Activated CD8-positive, alpha-beta memory T cell treated with anti-CD3 and anti-CD28 coated beads, Interleukin-2, amount 50 U/mL, for 24 hours (primary cell): ENCODE results near the gene ASPHD2.
A peak's percentile ranks its signal among the peaks of the same experiment; 100 is the strongest.

Source experiments
- DNase-seq: peaks from one replicate; pipeline ENCODE4 v3.0.0-alpha.2; 2020; ENCODE audit errors: extremely low read depth

Gene ASPHD2

DNA sequence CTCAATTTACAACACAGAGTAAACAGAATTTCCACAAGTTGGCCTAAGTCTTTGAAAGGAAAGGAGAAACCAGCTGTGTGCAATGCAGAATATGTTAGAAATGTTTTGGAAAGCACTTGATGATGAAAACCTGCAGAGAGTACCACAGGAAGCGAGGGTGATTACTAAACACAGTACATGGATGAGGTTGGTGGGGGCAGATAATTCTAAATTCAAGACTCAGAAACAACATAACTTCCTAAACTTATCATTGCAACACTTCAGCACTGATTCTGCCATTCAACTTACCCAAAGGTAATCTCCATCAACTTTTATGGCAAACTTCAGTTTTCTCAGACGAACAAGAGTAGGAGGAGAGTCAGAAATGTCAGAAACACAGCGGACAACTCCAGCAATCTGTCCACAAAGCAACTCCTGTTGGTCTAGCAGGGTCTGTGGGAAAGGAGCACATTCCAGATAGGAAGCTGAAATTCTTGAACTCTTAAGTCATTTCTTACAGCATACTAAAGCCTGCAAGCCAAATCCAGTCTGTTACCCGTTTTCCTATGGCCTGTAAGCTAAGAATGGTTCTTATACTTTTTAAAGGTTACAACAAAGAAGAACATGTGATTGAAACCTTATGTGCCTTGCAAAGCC lies 47.8 kb downstream of the ASPHD2 start:
- DNase-seq, result no peak

DNA sequence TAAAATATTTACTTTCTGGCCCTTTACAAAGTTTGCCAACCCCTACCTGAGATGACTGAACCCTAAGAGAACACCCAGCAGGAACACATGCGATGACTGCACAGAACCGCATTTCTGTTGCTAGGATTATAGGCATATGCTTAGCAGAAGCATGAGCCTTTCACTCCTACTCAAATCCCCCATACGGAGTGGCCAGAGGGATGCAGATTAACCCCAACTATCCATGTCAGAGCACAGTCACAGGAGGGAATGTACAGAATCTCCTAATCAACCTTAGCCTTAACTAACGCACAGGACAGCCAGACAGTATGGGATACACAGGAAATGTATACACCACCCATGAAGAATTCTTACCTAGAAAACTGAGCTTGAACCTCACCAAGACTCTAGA lies 48.3 kb downstream of the ASPHD2 start:
- no peak for DNase-seq

GRCh38 chr22:26479043-26479791 lies 50.2 kb downstream of the ASPHD2 start:
- DNase-seq, result no peak

DNA sequence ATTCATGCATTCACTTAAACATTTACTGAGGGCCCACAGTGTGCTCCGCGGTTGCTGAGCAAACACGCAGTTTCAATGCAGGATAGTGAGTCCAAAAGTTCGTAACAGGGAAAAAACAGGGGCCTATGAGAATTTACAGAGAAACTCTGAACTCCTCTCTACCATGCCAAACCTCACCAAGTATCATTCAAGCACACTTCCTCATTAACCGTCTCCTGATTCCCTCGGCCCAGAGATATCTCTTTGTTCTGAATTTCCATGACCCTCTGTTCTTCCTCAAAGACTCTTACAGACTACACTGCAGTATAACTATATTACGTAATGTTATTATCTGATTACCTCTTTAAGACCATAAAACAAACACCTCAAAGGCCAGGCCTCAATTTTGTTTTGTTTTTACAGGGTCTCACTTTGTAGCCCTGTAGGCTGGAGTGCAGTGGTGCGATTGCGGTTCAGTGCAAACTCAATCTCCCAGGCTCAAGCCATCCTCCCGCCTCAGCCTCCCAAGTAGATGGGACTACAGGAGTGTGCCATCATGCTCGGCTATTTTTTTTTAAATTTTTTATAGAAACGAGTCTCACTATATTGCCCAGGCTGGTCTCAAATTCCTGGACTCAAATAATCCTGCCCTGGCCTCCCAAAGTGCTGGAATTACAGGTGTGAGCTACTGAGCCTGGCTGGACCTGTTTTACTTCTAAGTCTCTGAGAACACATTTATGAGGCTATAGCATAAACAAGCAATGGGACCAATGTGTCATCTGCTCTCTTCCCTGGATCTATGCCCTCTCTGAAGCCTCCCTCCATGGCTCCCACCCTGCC lies 50.9 kb downstream of the ASPHD2 start:
- no peak for DNase-seq

DNA sequence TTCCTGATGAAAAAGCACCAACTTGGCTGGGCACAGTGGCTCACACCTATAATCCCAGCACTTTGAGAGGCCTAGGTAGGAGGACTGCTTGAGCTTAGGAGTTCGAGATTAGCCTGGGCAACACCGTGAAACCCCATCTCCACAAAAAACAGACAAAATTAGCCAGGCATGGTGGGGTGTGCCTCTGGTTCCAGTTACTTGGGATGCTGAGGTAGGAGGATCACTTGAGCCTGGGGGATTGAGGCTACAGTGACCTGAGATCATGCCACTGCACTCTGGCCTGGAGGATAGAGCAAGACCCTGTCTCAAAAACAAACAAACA lies 51.5 kb downstream of the ASPHD2 start:
- no peak for DNase-seq

DNA sequence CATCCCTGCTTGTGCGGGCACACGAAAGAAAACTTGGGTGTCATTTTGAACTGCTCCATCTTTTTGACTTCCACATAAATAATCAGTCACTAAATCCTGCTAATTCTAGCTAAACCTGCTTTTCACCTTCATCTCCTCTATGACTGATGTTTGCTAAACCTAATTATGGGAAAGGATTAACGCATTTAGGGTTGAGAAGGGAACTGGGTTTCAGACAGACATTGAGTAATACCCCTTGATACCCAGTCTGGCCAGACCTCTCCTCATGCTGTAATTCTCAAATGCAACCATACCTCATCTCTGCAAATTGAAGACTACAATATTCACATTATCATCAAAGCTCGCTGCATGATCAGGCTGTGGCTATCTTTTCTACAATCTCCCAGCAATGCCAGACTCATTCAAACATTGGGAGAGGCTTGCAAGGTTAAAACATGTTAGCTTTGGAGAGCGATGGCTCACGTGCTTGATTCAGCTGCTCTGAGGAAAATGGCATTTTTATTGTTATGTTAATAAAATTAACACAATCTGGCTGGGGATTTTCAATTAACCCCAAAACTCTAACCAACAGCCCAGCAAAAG lies 52.1 kb downstream of the ASPHD2 start:
- DNase-seq, result no peak

DNA sequence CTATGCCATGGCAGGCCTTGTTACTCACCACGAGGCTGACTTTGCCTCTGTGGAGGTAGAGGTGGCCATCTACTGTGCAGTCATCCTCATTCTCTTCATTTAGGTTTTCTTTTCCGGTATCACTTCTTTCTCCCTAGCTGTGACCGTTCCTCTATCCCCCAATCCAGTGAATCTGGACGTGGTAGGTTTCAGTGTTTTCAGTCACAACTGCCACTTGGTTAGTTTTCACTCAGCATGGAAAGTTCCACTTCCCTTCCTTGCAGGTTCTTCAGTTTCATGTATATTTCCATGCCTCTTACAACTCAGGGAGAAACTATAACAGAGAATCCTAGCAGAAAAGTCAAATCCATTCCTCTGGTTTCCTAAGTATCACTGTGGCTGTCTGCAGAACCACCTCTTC lies 52.6 kb downstream of the ASPHD2 start:
- DNase-seq, result no peak

GRCh38 chr22:26482161-26482560 lies 53.1 kb downstream of the ASPHD2 start:
- DNase-seq, result no peak

DNA sequence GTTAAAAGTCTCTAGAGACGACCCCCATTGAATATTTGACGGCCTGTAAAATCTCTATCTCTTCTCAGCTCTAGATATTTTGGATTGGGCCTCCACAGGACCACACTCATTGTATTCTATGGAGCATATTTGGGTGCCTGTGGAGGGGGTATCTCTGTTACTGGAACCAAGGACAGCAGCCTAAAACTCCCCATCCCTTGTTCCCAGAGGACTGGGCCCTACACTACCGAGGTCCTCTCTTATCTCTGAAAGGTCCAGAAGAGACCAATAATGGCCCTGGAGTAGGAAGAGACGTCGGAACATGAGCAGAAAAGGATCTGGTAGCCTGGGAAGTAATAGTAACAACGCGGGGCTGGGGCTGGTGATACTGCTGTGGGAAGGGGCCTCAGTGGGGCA lies 54.0 kb downstream of the ASPHD2 start:
- DNase-seq, result no peak

DNA sequence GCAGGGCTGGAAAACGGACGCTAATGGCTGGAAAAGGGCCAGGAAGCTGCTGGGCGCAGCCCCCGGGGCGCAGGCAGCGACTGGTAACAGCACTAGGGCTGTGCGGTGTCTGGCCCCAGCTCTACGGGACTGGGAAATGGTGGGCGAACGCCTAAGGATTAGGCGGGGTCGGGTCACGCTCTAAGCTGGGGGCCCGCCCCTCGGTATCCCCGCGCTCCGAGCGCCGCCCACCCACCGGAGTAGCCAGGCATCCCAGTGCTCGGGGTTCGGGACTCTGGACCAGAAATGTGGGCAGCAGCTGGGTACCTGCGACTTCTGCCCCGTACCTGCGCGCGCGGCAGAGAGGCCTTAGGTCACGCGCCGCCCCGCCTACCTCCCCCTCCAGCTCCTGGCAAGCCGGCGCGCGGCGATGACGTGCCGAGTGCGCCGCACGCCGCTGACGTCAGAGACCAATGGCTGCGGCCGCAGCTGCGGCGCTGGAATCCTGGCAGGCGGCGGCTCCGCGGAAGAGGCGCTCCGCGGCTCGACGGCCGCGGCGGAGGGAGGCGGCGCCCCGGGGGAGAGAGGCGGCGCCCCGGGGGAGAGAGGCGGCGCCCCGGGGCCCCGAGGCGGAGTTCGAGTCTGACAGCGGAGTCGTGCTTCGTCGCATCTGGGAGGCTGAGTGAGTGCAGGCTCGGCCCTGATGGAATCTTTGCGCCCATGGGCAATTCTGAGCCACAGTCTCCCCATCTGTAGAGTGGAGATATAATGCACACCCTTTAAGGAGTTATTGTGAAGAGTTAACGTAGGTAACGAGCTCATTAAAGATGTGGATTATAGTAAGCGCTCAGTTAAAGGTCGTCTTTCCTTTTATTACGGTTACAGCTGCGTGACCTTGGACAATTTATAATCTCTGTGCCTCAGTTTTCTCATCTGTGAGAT lies 54.6 kb downstream of the ASPHD2 start, which contains the start of the genes HPS4 and SRRD:
Gene HPS4 (minus strand): TSS at position 345 of the 921 bp plus-strand sequence. CDS start 2,021 bp downstream, outside the sequence.
Gene SRRD (plus strand): TSS at position 439 of the 921 bp plus-strand sequence. CDS start 14 bp downstream, at position 453.
- DNase-seq, result peak; percentile 76

DNA sequence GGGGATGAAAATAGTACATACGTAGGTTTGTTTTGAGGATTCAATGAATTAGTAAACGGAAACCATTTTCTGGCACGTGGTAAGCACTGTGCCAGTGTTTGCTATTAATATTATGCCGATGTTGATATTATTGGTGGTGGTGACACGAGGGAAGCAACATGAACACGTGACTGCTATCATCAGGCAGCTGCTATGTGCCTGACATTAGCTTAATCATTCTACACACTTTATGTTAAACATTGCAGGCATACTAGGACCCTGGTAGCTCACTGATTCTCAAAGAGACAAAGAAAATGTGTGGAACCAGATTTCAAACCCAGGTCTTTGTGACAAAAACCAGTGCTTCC lies 55.3 kb downstream of the ASPHD2 start:
- no peak for DNase-seq

DNA sequence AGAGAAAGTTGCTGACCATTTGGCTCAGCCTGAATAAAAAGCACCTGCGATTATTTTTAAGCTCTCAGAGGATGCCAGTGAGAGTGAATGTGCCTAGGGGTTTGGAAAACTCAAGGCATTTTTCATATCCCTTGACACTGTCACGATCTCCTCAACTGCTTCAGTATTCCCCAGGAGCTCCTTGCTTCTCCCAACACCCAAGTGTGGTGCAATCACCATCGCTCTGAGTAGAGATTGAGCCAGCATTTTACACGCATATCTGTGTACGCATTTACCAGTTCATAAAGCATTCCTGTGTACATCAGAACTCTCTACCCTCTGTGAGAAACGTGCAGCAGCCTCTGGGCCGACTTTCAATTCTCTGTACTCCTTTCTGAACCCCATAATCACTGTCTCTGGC lies 56.0 kb downstream of the ASPHD2 start:
- DNase-seq, result no peak

- DNase-seq, result no peak
These were observed 56.8 kb downstream of the ASPHD2 start for GRCh38 chr22:26485806-26486390.

DNA sequence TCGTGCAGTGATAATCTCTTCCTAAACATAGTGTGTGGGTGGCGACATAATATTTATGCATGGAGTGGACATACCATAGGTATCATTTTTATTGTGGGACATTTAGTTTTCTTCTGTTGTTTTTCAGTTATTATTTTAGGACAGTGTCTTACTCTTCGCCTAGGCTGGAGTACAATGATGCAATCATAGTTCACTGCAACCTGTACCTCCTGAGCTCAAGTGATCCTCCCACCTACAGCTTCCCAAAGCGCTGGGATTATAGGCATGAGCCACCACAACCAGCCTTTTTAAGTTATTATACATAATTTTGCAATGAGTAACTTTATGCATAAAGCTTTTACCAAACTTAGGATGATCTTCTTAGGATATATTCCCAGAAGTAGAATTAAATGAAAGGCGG lies 57.3 kb downstream of the ASPHD2 start:
- DNase-seq, result no peak

- no peak for DNase-seq
These were observed 58.9 kb downstream of the ASPHD2 start for GRCh38 chr22:26487996-26488395.

DNA sequence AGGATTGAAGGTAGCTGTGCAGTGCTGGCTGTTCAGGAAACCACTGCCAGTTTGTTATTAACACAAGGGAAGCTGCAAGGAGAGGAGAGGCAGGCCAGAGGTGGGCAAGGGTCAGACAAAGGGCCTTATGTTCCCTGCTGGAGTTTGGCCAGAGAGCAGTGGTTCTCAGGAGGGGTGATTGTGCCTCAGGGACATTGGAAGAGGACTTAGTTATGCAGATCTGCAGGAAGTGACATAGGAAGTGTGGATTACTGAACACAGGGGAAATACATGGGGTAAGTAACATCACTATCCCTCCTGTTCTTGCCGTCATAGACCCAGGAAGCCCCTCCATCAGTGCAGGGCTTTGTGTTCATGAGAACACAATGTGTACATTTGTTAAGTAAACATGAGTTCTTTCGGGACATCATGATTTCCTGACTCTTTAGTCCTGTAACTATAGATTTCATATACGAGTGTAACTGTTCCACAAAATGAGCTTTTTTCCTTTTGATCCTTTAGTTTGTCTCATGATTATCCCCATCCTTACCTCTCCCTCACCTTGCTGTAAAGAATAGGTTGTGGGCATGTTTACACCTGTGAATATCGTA lies 60.5 kb downstream of the ASPHD2 start:
- DNase-seq, result no peak

- no peak for DNase-seq
These were observed 63.2 kb downstream of the ASPHD2 start for GRCh38 chr22:26492220-26492619.

DNA sequence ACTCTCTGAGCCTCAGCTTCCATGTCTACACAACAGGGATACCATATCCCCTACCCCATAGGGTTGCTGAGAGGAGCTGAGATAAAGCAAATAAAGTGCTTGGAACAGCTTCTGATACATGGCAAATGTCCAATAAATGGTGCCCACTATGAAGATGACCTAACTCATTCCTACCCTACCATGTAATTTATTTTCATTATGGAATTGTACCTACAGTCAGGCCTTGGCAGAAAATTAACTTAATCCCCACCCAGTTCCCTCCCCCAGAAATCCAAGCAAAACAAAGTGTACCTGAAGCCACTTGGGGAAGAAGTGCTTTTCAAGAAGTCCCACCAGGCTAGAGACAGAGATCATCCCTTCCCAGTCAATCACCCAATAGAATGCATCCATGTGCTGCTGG lies 65.4 kb downstream of the ASPHD2 start:
- DNase-seq, result no peak
